AG04450 (cell line): ENCODE data around the gene GGCX. TPM values are rescaled to one million over a fixed set of nuclear protein-coding genes. Genes with fewer than 3 reads are reported as not detected.
A peak's percentile ranks its signal among the peaks of the same experiment; 100 is the strongest.
"Not testable (repeated sequence)": the region's sequence is repeated elsewhere in the genome, so short reads cannot be mapped to it uniquely, and the experiment has no call there.

Experiments used
- CTCF ChIA-PET: fragments of 300-600, 350-600 bp; formaldehyde crosslinking; extraction: SDS; loops from one replicate; lab custom pipeline; 2022; ENCODE audit warnings: antibody characterized with exemption, inconsistent platforms; lab: Charles Lee
- POLR2A ChIA-PET: fragments of 350-600 bp; formaldehyde crosslinking; extraction: SDS; loops from one replicate; lab custom pipeline; 2021; ENCODE audit warnings: antibody characterized with exemption, inconsistent platforms; lab: Yijun Ruan, JAX
- DNase-seq: peaks from one replicate; pipeline ENCODE4 v3.0.0-alpha.2; 2011; ENCODE audit warnings: low read depth, low spot score
- H3K27ac ChIP-seq: one replicate; pipeline ENCODE4 v1.5.1; 2012; ENCODE audit warnings: low read depth, low read length, control low read depth
- H3K27me3 ChIP-seq: one replicate; pipeline ENCODE4 v1.6.0; 2012; ENCODE audit warnings: low read length; ENCODE audit not compliant: control insufficient read depth, insufficient read depth
- H3K4me3 ChIP-seq: 2 replicates; pipeline ENCODE4 v1.5.1; 2011; ENCODE audit warnings: mild to moderate bottlenecking, low read depth, low read length, control low read depth
- H3K9me3 ChIP-seq: 2 replicates; pipeline ENCODE4 v1.5.1; 2012; ENCODE audit warnings: low read length; ENCODE audit not compliant: control insufficient read depth, insufficient read depth
- polyA plus RNA-seq: library from polyadenylated mRNA; depleted of rRNA; stranded (reverse); fragments of >200 nt; gene quantifications from 2 replicates; pipeline ENCODE4 v1.2.3, GENCODE V29; 2011
- TF ChIP-seq, protein P1 (sequence below): IDR thresholded peaks from 2 replicates; pipeline ENCODE4 v1.5.1; 2011; ENCODE audit warnings: low read depth, low read length, control low read depth, inconsistent platforms

The GGCX gene
- polyA plus RNA-seq, 1 experiment, result 44.0 TPM

- no peak overlapping the region for H3K27ac ChIP-seq
- ChIA-PET POLR2A (interaction anchor here (0.6 kb wide), 1 partner anchor 40 kb away, joined by 6 read pairs; no protein-coding TSS in a partner anchor), CTCF (interaction anchor here (0.6 to 1.7 kb wide), 2 partner anchors 60 to 96 kb away, joined by 5 read pairs; no protein-coding TSS in a partner anchor)
- H3K9me3 ChIP-seq, result no peaks in the 10 kb centered on the region
- TF ChIP-seq, protein P1, sequence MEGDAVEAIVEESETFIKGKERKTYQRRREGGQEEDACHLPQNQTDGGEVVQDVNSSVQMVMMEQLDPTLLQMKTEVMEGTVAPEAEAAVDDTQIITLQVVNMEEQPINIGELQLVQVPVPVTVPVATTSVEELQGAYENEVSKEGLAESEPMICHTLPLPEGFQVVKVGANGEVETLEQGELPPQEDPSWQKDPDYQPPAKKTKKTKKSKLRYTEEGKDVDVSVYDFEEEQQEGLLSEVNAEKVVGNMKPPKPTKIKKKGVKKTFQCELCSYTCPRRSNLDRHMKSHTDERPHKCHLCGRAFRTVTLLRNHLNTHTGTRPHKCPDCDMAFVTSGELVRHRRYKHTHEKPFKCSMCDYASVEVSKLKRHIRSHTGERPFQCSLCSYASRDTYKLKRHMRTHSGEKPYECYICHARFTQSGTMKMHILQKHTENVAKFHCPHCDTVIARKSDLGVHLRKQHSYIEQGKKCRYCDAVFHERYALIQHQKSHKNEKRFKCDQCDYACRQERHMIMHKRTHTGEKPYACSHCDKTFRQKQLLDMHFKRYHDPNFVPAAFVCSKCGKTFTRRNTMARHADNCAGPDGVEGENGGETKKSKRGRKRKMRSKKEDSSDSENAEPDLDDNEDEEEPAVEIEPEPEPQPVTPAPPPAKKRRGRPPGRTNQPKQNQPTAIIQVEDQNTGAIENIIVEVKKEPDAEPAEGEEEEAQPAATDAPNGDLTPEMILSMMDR, result no peak
- no peak for DNase-seq
- peaks cover 11% of the 10 kb centered on the region for H3K27me3 ChIP-seq
- H3K4me3 ChIP-seq, result no peak overlapping the region
Measured at GRCh38 chr2:85577063-85577385, 15.7 kb upstream of the GGCX start.

- CTCF ChIA-PET, result interaction anchor here (0.6 to 1.7 kb wide), 2 partner anchors 27 to 62 kb away, joined by 4 to 5 read pairs; partner anchors contain the start of gene TMEM150A
- no peak overlapping the region for H3K27ac ChIP-seq
- POLR2A ChIA-PET, result no interaction called here
- TF ChIP-seq, protein P1, result no peak
- no peak overlapping the region for H3K4me3 ChIP-seq
- no peaks in the 10 kb centered on the region for H3K9me3 ChIP-seq
- no peak for DNase-seq
- peaks cover 16% of the 10 kb centered on the region for H3K27me3 ChIP-seq
Measured at GRCh38 chr2:85575739-85576138, 14.4 kb upstream of the GGCX start.

- CTCF ChIA-PET, result interaction anchor here (1.1 kb wide), 1 partner anchor 12 kb away, joined by 3 read pairs; no protein-coding TSS in a partner anchor
- DNase-seq, result no peak
- Histone ChIP-seq H3K9me3 (no peaks in the 10 kb centered on the region; the same call in 1 of the 2 replicates), H3K27ac (no peak overlapping the region), H3K27me3 (peaks cover 18% of the 10 kb centered on the region), H3K4me3 (no peak overlapping the region)
- TF ChIP-seq, protein P1, result no peak
- POLR2A ChIA-PET, result no interaction called here
Measured at GRCh38 chr2:85566265-85566664, 5.0 kb upstream of the GGCX start.

GRCh38 chr2:85564144-85564563 is 2.9 kb upstream of the GGCX start:
- TF ChIP-seq, protein P1, result no peak
- Histone ChIP-seq H3K27me3 (peaks cover under 1% of the 10 kb centered on the region), H3K27ac (no peak overlapping the region), H3K9me3 (no peaks in the 10 kb centered on the region; the same call in 1 of the 2 replicates), H3K4me3 (no peak overlapping the region)
- CTCF ChIA-PET, result interaction anchor here (0.6 kb wide), 1 partner anchor 12 kb away, joined by 4 read pairs; no protein-coding TSS in a partner anchor
- POLR2A ChIA-PET, result interaction anchor here (0.6 kb wide), 1 partner anchor 24 kb away, joined by 3 read pairs; no protein-coding TSS in a partner anchor
- DNase-seq, result no peak

DNA sequence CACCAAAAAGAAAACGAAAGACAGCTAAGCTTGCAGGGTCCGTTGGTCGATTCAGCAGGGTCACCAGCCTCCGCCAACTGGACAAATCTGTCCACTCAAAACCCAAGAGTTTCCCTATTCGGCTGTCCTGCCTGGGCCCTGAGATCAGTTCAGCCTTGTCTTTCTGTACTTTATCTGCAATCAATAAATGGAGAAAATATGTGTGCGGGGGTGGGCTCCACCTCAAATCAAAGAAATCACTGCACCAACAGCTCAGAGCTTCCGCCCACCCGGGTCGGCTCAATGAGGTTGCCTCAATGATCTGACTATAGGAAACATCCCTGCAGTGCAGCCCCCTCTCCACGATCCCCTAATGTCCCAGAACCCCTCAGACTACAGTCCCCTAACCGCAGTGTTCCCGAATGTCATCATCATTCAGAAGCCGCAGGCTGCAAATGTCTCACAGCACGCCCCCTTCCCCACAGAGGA is 447 bp downstream of the GGCX start:
- Histone ChIP-seq H3K27me3 (no peaks in the 10 kb centered on the region), H3K4me3 (peak overlapping the region; percentile 92), H3K27ac (peak overlapping the region; percentile 31), H3K9me3 (no peaks in the 10 kb centered on the region; the same call in 1 of the 2 replicates)
- TF ChIP-seq, protein P1, result no peak
- ChIA-PET CTCF (interaction anchor here (0.6 to 1.8 kb wide), 4 partner anchors 9 to 600 kb away, joined by 3 to 14 read pairs (median 8); no protein-coding TSS in a partner anchor), POLR2A (interaction anchor here (1.0 to 2.3 kb wide), 3 partner anchors 9 to 22 kb away, joined by 6 to 9 read pairs (median 8); partner anchors contain the start of gene MAT2A)
- no peak for DNase-seq

- not testable (repeated sequence) for H3K27me3 ChIP-seq, DNase-seq, H3K27ac ChIP-seq, H3K9me3 ChIP-seq
- ChIA-PET POLR2A (interaction anchor here (2.2 to 2.3 kb wide), 2 partner anchors 10 to 21 kb away, joined by 8 to 9 read pairs; partner anchors contain the start of gene MAT2A), CTCF (interaction anchor here (0.7 to 2.0 kb wide), 6 partner anchors 8 to 146 kb away, joined by 3 to 14 read pairs (median 6); partner anchors contain the start of gene C2orf68)
- peak overlapping the region; percentile 92 for H3K4me3 ChIP-seq
Measured at GRCh38 chr2:85560403-85560726, 928 bp downstream of the GGCX start.
